ENCODE results near the gene CES4A. TPM values are rescaled to one million over a fixed set of nuclear protein-coding genes. Genes with fewer than 3 reads are reported as not detected.

CES4A gene
- total and polyA plus RNA-seq, 2 of the 13 experiments (the other 11 are each of a cell fraction or from before 2014, with no cell fraction given) = 0.09 to 0.17 TPM

- TF ChIP-seq SNAPC4 (CRISPR knock-in tag; IDR thresholded peaks at IDR 0.05) (0 out of 2 replicates have a peak, but pooled peaks have one; percentile 54), ZNF883 (CRISPR knock-in tag; IDR thresholded peaks at IDR 0.05; ENCODE audit: not compliant biosample characterization) (no peak), MIXL1 (CRISPR knock-in tag; IDR thresholded peaks at IDR 0.05) (no peak), GFI1 (CRISPR knock-in tag; IDR thresholded peaks at IDR 0.05; ENCODE audit: borderline replicate concordance) (peak; percentile 8; the same call in 1 of the 2 replicates), TFDP2 (CRISPR knock-in tag; IDR thresholded peaks at IDR 0.05) (no peak), PLSCR1 (CRISPR knock-in tag; IDR thresholded peaks at IDR 0.05; ENCODE audit: borderline replicate concordance) (0 out of 2 replicates have a peak, but pooled peaks have one; percentile 4), ZNF546 (CRISPR knock-in tag; conservative IDR thresholded peaks at IDR 0.05) (0 out of 2 replicates have a peak, but pooled peaks have one; percentile 19), THAP8 (CRISPR knock-in tag; IDR thresholded peaks at IDR 0.05; ENCODE audit: borderline replicate concordance) (peak; percentile 37; the same call in 1 of the 2 replicates)
Measured at GRCh38 chr16:67028167-67028695, 39.8 kb downstream of the CES4A start (continued).
